ENCODE measurements around the gene CEP290. TPM values are rescaled to one million over a fixed set of nuclear protein-coding genes. Genes with fewer than 3 reads are reported as not detected.

The CEP290 gene
- total and polyA plus RNA-seq, 2 experiments from 2014 or later: 17.3 to 25.7 TPM

- TF ChIP-seq REST (IDR thresholded peaks at IDR 0.05; ENCODE audit: unreplicated experiment): no peak
- TF ChIP-seq POLR2AphosphoS5 (IDR thresholded peaks at IDR 0.05; ENCODE audit: low read depth): no peak
These were observed 14.3 kb upstream of the CEP290 start (continued) for GRCh38 chr12:88156075-88156654.

- Histone ChIP-seq H3K27ac (ENCODE audit: low read depth) (no peak overlapping the region; the same call in 1 of the 2 replicates), H3K9me2 (ENCODE audit: insufficient read depth) (no peaks in the 10 kb centered on the region), H3K4me1 (ENCODE audit: insufficient read depth) (peaks cover 34% of the 10 kb centered on the region), H2AFZ (no peak overlapping the region), H4K20me1 (replicated peaks; ENCODE audit: insufficient read depth) (no peaks in the 10 kb centered on the region; the same call in 1 of the 2 replicates), H3K27me3 (ENCODE audit: insufficient read depth) (no peaks in the 10 kb centered on the region), H3K4me2 (no peak overlapping the region), H3K79me2 (replicated peaks; ENCODE audit: insufficient read depth) (peaks cover 39% of the 10 kb centered on the region), H3F3A (replicated peaks; ENCODE audit: low read depth) (no peaks in the 10 kb centered on the region), H3K36me3 (ENCODE audit: insufficient read depth) (no peaks in the 10 kb centered on the region), H3K4me3 (no peak overlapping the region)
- Mint-ChIP-seq H3K36me3 (ENCODE audit: low read depth) (peaks cover 4% of the 10 kb centered on the region; the same call in 1 of the 3 replicates), H3K4me1 (peaks cover 39% of the 10 kb centered on the region), H3K4me3 (no peak overlapping the region), H3K9me3 (no peaks in the 10 kb centered on the region), H3K27ac (no peak overlapping the region), H3K27me3 (ENCODE audit: insufficient read depth, low read depth, poor library complexity) (peaks cover 2% of the 10 kb centered on the region)
- ATAC-seq: no peak
- no peak for DNase-seq (ENCODE audit: low spot score)
- TF ChIP-seq ZNF462 (CRISPR knock-in tag; IDR thresholded peaks at IDR 0.05) (no peak), ETS1 (IDR thresholded peaks at IDR 0.05) (no peak), JUNB (IDR thresholded peaks at IDR 0.05; ENCODE audit: unreplicated experiment) (no peak), EZH2 (IDR thresholded peaks at IDR 0.05; ENCODE audit: low read depth, unreplicated experiment) (no peak), NANOG (IDR thresholded peaks at IDR 0.05; ENCODE audit: borderline replicate concordance) (no peak), ZNF114 (CRISPR knock-in tag; IDR thresholded peaks at IDR 0.05) (no peak), REST (IDR thresholded peaks at IDR 0.05; ENCODE audit: unreplicated experiment) (no peak), ZNF331 (CRISPR knock-in tag; IDR thresholded peaks at IDR 0.05; ENCODE audit: low read depth) (no peak)
These were observed 12.1 kb upstream of the CEP290 start for GRCh38 chr12:88153959-88154358.

Measured in GM23338 (cell line).